HG02885 (cell line): ENCODE measurements around the gene KRT16.
"Not testable (repeated sequence)": the region's sequence is repeated elsewhere in the genome, so short reads cannot be mapped to it uniquely, and the experiment has no call there.

ENCODE experiments used
- ATAC-seq: cut with Tn5 transposase; IDR thresholded peaks from one replicate; pipeline ENCODE4 v1.9.1; 2021; ENCODE audit warnings: mild to moderate bottlenecking; ENCODE audit not compliant: unreplicated experiment, poor library complexity

KRT16 gene

GRCh38 chr17:41586863-41587495 is 25.6 kb downstream of the KRT16 start, which contains the start of gene KRT14:
TSS of gene KRT14 (minus strand) at chr17:41586895. CDS start at chr17:41586834, 61 bp downstream.
- ATAC-seq: no peak

- ATAC-seq: no peak
Measured at GRCh38 chr17:41585301-41586056, 27.1 kb downstream of the KRT16 start.

- ATAC-seq: not testable (repeated sequence)
Measured at GRCh38 chr17:41584331-41584927, 28.1 kb downstream of the KRT16 start.

- no peak for ATAC-seq
Measured at GRCh38 chr17:41583137-41584127, 29.1 kb downstream of the KRT16 start.

- not testable (repeated sequence) for ATAC-seq
Measured at GRCh38 chr17:41582061-41582968, 30.3 kb downstream of the KRT16 start.

GRCh38 chr17:41581366-41582060 is 31.1 kb downstream of the KRT16 start:
- ATAC-seq: no peak

- ATAC-seq: no peak
Measured at GRCh38 chr17:41580687-41581365, 31.7 kb downstream of the KRT16 start.

- ATAC-seq: no peak
Measured at GRCh38 chr17:41580244-41580575, 32.4 kb downstream of the KRT16 start.

GRCh38 chr17:41579484-41580243 is 32.9 kb downstream of the KRT16 start:
- peak; percentile 61 for ATAC-seq

- ATAC-seq: no peak
Measured at GRCh38 chr17:41578971-41579370, 33.6 kb downstream of the KRT16 start.

GRCh38 chr17:41578538-41578937 is 34.0 kb downstream of the KRT16 start:
- ATAC-seq: no peak

- ATAC-seq: not testable (repeated sequence)
Measured at GRCh38 chr17:41576740-41577139, 35.8 kb downstream of the KRT16 start.

GRCh38 chr17:41575336-41575735 is 37.2 kb downstream of the KRT16 start:
- no peak for ATAC-seq

- no peak for ATAC-seq
Measured at GRCh38 chr17:41571561-41572434, 40.8 kb downstream of the KRT16 start, which contains the start of gene KRT9. TSS of gene KRT9 (minus strand) at chr17:41572059. CDS start at chr17:41571992, 67 bp downstream.

- no peak for ATAC-seq
Measured at GRCh38 chr17:41567317-41567716, 45.2 kb downstream of the KRT16 start.

- no peak for ATAC-seq
Measured at GRCh38 chr17:41565338-41565737, 47.2 kb downstream of the KRT16 start.
